ENCODE measurements around the gene NUDT21. TPM values are rescaled to one million over a fixed set of nuclear protein-coding genes. Genes with fewer than 3 reads are reported as not detected.

NUDT21 gene
- total and polyA plus RNA-seq, 2 of the 4 experiments (the other 2 are of a cell fraction) = 52.4 to 166 TPM

DNA sequence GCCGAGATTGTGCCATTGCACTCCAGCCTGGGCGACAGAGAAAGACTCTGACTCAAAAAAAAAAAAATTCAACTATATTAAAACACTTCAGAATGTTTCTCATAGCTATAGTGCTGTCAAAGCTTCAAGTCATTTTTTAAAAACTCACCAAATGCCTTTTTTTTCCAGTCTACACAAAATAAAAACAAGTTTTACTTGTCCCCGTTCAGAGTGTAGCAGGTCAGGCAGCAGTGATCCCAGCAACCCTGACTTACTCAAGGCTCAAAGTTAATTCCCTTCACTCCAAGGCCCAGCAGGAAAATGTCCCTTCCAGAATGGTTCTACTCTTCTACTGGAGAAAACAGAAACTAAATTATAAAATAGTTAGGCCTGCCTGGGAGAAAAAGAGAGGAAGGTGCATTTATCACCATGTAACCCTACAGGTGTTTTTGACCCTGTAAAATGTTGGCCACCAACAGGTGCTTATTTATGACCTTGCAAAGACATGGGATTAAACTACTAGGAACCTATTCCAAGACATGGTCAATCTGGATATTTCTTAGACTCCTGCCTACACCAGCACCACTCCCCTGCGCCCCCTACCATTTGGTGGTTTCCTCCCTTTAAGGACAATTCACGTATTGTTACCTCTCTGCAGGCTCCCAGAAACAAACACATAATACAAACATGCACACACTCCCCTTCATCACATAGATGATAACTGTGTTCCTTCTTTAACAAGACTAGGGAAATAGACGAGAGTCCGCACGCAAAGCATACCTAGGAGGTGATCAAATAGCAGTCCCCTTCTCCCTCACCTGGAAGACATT lies 31.2 kb downstream of the NUDT21 start:
- H2AK9ac ChIP-seq (replicated peaks; ENCODE audit: low read depth, low read length, poor library complexity) = no peak overlapping the region
- no peak overlapping the region for H4K91ac ChIP-seq (ENCODE audit: insufficient read depth, low read depth, low read length)
- H3K27ac ChIP-seq (ENCODE audit: insufficient read depth, low read length) = no peak overlapping the region
- no peak overlapping the region for H3K56ac ChIP-seq (ENCODE audit: extremely low read depth, insufficient read depth, low read length)
- H4K8ac ChIP-seq (ENCODE audit: low read depth in 2 of 2, low read length in 2 of 2) = no peak overlapping the region
- H3K9ac ChIP-seq (ENCODE audit: low read depth, low read length) = no peak overlapping the region
- POLR2A ChIA-PET (ENCODE audit: unreplicated experiment) = no interaction called here
- H4K20me1 ChIP-seq (ENCODE audit: insufficient read depth, low read length) = peaks cover 57% of the 10 kb centered on the region
- H3K14ac ChIP-seq (replicated peaks; ENCODE audit: low read depth, low read length) = no peak overlapping the region
- no peak overlapping the region for H3K4me3 ChIP-seq (ENCODE audit: insufficient read depth, low read depth, low read length)
- H3K36me3 ChIP-seq (ENCODE audit: control insufficient read depth, insufficient read depth, low read length) = no peaks in the 10 kb centered on the region
- no peak overlapping the region; the same call in 1 of the 2 replicates for H4K5ac ChIP-seq (ENCODE audit: low read depth, low read length)
- no peak overlapping the region for H2BK15ac ChIP-seq (ENCODE audit: low read depth, low read length)
- ATAC-seq (ENCODE audit: low read depth) (no peak), DNase-seq (no peak)
- H3K4me2 ChIP-seq (ENCODE audit: low read depth, low read length) = no peak overlapping the region
- peaks cover 18% of the 10 kb centered on the region for H3K4me1 ChIP-seq (ENCODE audit: control insufficient read depth, insufficient read depth, low read length)
- H3K9me1 ChIP-seq (ENCODE audit: insufficient read depth, low read length) = peaks cover 20% of the 10 kb centered on the region
- in situ Hi-C loops (cut with MboI; ENCODE audit: low sequenced_read_pairs) = no loop called here
- dilution Hi-C loops (cut with HindIII; ENCODE audit: low sequenced_read_pairs, unreplicated experiment) = no loop called here
- H2AFZ ChIP-seq (replicated peaks; ENCODE audit: low read length, poor library complexity) = no peak overlapping the region
- CTCF ChIA-PET = interaction anchor here (0.6 kb wide), 1 partner anchor 786 kb away, joined by 3 read pairs; no protein-coding TSS in a partner anchor
- 100% methylated on average over 3 of the region's 8 CpGs; no CpG with 5 or more reads in 1 of the 2 experiments for WGBS, 2 experiments (ENCODE audit: extremely low coverage in 2 of 2, insufficient read length in 1 of 2)
- no peak overlapping the region for H2BK20ac ChIP-seq (ENCODE audit: low read depth, low read length)
- no peak overlapping the region for H3K4ac ChIP-seq (ENCODE audit: low read depth, low read length)
- H3K27me3 ChIP-seq (ENCODE audit: control insufficient read depth, insufficient read depth, low read length) = no peaks in the 10 kb centered on the region
- H2AK5ac ChIP-seq (ENCODE audit: low read depth, low read length) = no peak overlapping the region
- peak overlapping the region; percentile 67 for H2BK5ac ChIP-seq (ENCODE audit: low read depth, low read length, poor library complexity, severe bottlenecking)
- no peak overlapping the region for H2BK120ac ChIP-seq (ENCODE audit: low read depth, low read length)
- H3K18ac ChIP-seq (ENCODE audit: low read depth, low read length) = no peak overlapping the region
- H3K9me3 ChIP-seq (ENCODE audit: control insufficient read depth, insufficient read depth, low read length) = no peaks in the 10 kb centered on the region
- intact Hi-C loops (cut with micrococcal nuclease) = no loop called here
- H3K23ac ChIP-seq (ENCODE audit: low read depth, low read length) = no peak overlapping the region; the same call in 1 of the 2 replicates
- BruUV-seq (replicated peaks) = no TSS peak
- H3K79me1 ChIP-seq (ENCODE audit: low read depth in 1 of 2, low read length in 2 of 2) = peaks cover 15 to 73% of the 10 kb centered on the region in 2 experiments
- TF ChIP-seq MXI1 (IDR thresholded peaks at IDR 0.05; ENCODE audit: borderline replicate concordance, low read depth, low read length) = no peak
- no peak for TF ChIP-seq CHD1 (IDR thresholded peaks at IDR 0.05; ENCODE audit: low read depth, low read length)
- no peak for TF ChIP-seq RFX5 (IDR thresholded peaks at IDR 0.05; ENCODE audit: low read depth, low read length)
- no peak for TF ChIP-seq BHLHE40 (IDR thresholded peaks at IDR 0.05; ENCODE audit: low read depth, low read length)
- no peak for TF ChIP-seq NFE2L2 (IDR thresholded peaks at IDR 0.05; ENCODE audit: low read depth, low read length)
- TF ChIP-seq ELK1 (IDR thresholded peaks at IDR 0.05; ENCODE audit: borderline replicate concordance, low read depth, low read length) = no peak
- no peak for TF ChIP-seq MAFK (IDR thresholded peaks at IDR 0.05; ENCODE audit: low read depth, low read length)

Measured in IMR-90 (cell line).